Measurements from ENCODE around the gene CD69.

The CD69 gene

GRCh38 chr12:9760699-9761418 lies at the start of gene CD69:
Gene CD69 (minus strand): TSS chr12:9760901. CDS start chr12:9760820, 81 bp downstream.
- peak; percentile 72 to 80 for DNase-seq

GRCh38 chr12:9809866-9810265 lies 49.2 kb upstream of the CD69 start:
- no peak for DNase-seq

DNA sequence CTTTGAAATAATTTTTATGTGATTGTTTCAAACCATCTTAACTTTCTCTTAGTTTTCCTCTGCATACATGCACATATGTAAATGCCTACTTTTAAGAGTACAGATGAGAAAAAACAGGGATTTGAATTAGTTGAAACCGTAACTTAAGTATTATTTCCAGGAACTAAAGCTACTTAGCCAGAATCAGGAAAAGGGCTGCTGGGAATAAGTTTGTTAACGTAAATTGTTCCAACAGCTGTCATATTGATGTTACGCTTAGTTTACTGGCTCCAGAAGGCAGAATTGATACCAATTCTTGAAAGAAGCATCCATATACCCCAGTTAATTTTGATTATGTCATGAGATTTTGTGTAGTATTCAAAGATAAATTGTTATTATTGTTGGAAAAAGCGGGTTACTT lies 48.6 kb upstream of the CD69 start:
- DNase-seq, result no peak

GRCh38 chr12:9808504-9808903 lies 47.8 kb upstream of the CD69 start:
- DNase-seq, result no peak

DNA sequence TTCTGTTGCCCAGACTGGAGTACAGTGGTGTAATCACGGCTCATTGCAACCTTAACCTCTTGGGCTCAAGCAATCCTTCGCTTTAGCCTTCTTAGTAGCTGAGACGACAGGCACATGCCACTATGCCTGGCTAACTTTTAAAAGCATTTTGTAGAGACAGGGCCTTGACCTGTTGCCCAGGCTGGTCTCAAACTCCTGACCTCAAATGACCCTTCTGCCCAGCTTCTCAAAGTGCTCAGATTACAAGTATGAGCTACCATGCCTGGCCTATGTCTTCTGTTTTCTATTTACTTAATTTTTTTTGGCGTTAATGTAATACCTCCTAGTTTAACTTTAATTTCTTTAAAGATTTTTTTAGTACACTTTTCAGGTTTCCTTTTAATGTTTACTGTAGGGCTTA lies 46.0 kb upstream of the CD69 start:
- no peak for DNase-seq

- no peak for DNase-seq
Observed at GRCh38 chr12:9805883-9806282, 45.2 kb upstream of the CD69 start.

GRCh38 chr12:9799961-9800360 lies 39.3 kb upstream of the CD69 start:
- DNase-seq, result no peak

DNA sequence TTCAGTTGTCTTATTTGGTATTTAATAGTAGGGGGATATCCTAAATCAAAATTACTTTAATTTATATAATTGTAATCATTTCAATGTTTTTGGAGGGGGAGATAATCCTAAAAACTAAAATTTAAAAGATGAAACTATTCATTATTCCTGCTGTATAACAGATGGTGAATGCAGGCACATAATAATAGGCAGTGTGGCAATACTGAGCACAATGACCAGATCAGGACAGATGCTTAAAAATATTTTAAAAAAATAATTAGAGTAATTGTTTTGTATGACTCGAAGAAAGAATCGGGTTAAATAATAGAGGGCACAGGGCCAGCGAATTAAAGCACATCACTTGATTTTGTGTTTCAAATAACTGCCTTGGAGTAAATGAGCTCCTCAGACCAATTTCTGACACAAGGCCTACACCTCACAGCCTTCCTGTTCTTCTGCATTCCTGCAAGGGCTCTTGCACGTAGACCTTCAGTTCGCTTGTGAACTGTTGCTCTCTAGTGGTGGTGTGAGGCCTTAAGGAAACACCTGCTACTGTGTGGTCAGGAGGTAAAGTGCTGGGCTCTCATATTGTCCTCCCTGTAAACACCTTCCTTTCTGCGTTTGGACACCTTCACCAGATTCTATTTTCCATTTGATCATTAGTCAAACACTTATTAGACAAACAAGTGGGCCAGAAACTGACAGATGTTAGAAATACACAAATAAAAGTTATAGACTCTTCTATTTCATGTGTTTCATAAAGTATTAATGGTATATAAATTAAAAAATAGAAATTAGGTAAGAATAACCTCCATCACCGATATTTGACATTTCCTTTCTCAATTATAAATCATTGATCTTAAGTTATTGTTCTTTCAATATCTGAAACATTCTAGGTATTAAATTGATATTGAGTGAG lies 37.3 kb upstream of the CD69 start:
- DNase-seq, result peak; percentile 53 to 67

DNA sequence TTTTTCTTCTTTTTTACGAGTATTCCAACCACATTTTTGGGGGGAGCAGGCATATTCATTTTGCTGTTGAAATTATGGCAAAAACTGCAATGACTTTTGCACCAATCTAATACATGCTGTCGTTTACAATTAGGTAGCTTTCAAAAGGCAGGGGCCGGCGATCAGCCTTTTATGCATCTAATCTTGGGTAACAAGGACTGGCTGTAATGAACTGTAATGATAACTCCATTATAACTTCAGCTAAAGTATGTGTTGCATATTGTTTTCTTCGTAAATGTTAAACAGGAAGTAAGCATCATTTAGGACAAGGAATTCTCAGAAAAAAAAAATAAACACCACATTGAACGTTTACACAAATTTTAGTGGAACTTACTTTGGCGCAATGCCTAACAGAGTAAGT lies 36.3 kb upstream of the CD69 start:
- no peak for DNase-seq

- no peak for DNase-seq
Observed at GRCh38 chr12:9796346-9796745, 35.6 kb upstream of the CD69 start.

- DNase-seq, result no peak
Observed at GRCh38 chr12:9795945-9796344, 35.2 kb upstream of the CD69 start.

DNA sequence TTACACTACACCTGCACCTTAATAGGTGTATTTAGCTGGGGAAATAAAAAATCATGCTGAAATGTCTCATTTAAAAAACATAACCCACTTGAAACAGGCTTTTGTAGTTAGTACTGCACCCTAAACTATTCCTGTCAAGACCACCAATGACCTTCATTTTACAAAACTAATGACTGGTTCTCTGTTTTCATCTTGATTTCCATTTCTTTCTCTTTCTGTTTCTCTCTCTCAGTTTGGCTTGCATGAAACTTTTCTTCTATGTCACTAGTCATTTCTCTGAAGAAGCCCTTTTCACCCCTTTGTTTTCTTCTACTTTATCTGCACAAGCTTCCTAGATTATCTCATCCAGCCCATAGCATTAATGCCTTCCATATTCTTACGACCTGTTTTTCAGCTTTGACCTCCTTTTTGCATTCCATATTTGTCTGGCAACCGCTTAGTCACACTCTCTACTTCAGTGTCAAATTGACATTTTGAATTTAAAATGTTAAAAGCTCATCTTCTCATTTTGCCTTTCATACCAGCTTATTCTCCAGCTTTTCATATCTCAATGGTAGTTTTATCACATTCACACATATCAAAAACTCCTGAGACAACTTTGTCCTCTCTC lies 33.9 kb upstream of the CD69 start:
- no peak for DNase-seq

GRCh38 chr12:9793779-9794395 lies 33.2 kb upstream of the CD69 start:
- DNase-seq, result no peak

DNA sequence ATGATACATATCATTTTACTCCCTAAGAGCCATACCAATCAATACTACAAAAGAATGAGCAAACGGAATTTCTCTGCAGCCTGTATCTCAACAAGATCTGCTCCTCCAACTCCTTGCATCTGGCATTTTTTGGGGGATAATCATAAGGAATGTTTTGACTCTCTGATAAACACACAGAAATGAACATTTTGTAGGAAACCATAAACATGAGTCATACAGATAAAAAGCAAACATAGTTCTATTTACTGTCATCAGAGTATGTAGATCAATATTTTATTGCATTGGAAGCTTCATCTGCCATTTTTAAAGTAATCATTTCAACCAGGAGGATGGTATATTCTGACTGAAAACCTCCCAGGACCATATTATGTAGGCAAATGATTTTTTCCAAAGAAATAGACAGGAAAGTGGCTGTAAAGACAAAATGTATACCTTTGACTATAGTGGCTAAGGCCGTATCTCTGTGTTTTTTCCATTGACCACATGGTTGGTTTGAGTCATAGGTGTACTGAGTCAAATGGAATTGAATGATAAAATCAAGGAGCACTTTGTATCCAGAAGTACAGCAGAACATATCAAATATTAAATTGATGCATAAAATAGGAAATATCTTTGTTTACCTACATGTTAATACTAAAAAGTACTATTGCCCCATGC lies 32.4 kb upstream of the CD69 start:
- no peak for DNase-seq

- no peak for DNase-seq
Observed at GRCh38 chr12:9792185-9792900, 31.6 kb upstream of the CD69 start.

- no peak for DNase-seq
Observed at GRCh38 chr12:9786726-9787717, 26.3 kb upstream of the CD69 start.

- no peak for DNase-seq
Observed at GRCh38 chr12:9784816-9785215, 24.1 kb upstream of the CD69 start.

GRCh38 chr12:9784326-9784725 lies 23.6 kb upstream of the CD69 start:
- DNase-seq, result no peak

DNA sequence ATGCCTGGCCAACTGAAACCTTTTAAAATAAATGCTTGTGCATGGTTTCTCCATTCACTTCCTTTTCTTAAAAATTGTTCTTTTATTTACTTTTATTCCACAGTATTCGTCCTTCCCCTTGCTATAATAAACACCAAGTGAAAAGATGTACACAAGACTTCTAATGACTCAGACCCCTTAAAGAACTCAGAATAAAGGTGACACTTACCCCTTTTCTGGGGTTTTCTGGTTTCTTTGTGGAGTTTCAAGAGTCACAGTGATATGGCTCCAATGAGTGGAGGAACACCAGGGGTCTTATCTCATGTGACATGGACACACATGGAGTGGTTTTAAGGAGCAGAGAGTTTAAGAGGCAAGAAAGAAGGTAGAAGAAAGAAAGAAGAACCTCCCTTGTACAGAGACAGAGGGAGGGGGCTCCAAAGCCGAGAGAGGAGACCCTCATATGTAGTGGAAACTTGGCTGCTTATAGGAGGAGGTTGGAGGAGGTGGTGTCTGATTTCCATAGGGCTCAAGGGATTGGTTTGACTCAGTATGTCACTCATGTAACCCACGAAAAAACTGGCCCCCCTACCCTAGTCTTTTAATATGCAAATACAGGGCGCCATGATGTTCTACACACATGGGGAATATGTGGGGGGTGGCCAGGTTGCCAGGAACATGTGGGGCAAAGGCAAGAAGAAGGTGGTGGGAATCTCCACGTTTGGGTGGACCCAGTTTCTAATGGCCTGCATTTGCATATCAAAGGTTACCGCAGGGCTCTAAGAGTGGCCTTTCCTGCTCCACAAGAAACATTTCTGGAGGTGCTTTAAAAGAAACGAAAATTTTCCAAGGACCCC lies 22.1 kb upstream of the CD69 start:
- DNase-seq, result no peak

- no peak for DNase-seq
Observed at GRCh38 chr12:9781360-9781759, 20.7 kb upstream of the CD69 start.
